ENCODE results near the gene PPAT.
"Not testable (repeated sequence)": the region's sequence is repeated elsewhere in the genome, so short reads cannot be mapped to it uniquely, and the experiment has no call there.

The PPAT gene

GRCh38 chr4:56400560-56400959, 34.9 kb downstream of the PPAT start:
- in situ Hi-C loops (cut with HindIII; ENCODE audit: low pct_ligation_motif_present, low pct_unique_long_range_greater_than_20kb, low sequenced_read_pairs): no loop called here
- DNase-seq: no peak

GRCh38 chr4:56391270-56391669, 44.1 kb downstream of the PPAT start:
- in situ Hi-C loops (cut with HindIII; ENCODE audit: low pct_ligation_motif_present, low pct_unique_long_range_greater_than_20kb, low sequenced_read_pairs): no loop called here
- DNase-seq: no peak

DNA sequence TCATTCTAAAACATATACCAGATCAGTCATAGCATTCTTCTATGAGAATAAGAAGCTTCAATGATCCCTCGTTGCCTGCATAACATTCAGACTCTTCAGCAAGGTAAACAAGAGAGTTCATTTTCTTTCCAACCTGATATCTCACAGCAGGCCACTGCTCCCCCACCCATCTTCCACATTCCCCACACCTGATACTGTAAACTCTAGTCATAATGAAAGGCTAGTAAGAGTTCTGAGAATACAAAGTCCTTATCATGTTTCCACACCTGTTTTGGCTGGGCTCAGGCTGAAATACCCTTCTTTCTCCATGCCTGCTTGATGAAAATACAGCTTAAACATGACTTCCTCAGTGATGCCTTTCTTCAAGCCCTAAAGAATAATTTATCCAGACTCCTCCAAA, 45.9 kb downstream of the PPAT start:
- no peak for DNase-seq
- in situ Hi-C loops (cut with HindIII; ENCODE audit: low pct_ligation_motif_present, low pct_unique_long_range_greater_than_20kb, low sequenced_read_pairs): no loop called here

DNA sequence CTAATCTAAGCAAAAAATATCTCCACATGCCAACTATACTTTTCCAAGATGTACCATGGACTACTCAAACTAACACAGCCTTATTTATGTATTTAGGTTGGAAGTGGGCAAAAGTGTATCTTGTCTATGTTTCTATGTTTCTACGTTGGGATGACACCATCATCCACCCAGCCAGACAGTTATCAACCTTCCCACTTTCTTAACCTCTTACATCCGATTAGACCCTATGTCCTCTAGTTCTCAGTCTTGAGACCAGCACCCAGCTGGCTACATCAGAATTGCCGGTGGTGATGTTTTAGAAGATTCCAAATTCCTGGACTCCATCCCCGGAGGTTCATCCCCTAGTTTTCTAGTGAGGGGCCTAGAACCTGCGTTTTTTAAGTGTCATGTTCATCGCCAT, 47.1 kb downstream of the PPAT start:
- DNase-seq: no peak
- in situ Hi-C loops (cut with HindIII; ENCODE audit: low pct_ligation_motif_present, low pct_unique_long_range_greater_than_20kb, low sequenced_read_pairs): no loop called here

GRCh38 chr4:56387023-56388001, 48.1 kb downstream of the PPAT start, which contains the start of gene AASDH:
Gene AASDH (minus strand): TSS chr4:56387491. CDS start chr4:56384299, 3,192 bp downstream.
- in situ Hi-C loops (cut with HindIII; ENCODE audit: low pct_ligation_motif_present, low pct_unique_long_range_greater_than_20kb, low sequenced_read_pairs): no loop called here
- peak; percentile 93 for DNase-seq

DNA sequence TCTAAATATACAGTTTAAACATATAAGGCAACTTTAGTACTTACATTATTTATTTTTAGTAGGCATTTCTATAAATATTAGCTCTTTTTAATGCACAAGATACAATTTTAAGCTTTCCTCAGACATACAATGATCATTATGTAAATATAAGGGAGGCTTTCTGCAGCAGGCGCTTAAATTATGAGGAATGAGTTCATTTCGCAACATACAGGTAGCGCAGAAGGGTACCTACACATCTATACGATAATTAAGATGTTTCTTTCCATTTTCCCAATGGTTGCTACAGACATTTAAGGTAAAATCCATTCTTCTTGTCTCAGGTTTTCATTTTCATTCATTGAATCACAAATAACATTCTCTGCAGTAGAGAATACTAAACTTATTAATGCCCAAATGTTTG, 49.3 kb downstream of the PPAT start:
- in situ Hi-C loops (cut with HindIII; ENCODE audit: low pct_ligation_motif_present, low pct_unique_long_range_greater_than_20kb, low sequenced_read_pairs): no loop called here
- no peak for DNase-seq

- no peak for DNase-seq
- in situ Hi-C loops (cut with HindIII; ENCODE audit: low pct_ligation_motif_present, low pct_unique_long_range_greater_than_20kb, low sequenced_read_pairs): no loop called here
These were observed 60.0 kb downstream of the PPAT start for GRCh38 chr4:56375458-56375857.

DNA sequence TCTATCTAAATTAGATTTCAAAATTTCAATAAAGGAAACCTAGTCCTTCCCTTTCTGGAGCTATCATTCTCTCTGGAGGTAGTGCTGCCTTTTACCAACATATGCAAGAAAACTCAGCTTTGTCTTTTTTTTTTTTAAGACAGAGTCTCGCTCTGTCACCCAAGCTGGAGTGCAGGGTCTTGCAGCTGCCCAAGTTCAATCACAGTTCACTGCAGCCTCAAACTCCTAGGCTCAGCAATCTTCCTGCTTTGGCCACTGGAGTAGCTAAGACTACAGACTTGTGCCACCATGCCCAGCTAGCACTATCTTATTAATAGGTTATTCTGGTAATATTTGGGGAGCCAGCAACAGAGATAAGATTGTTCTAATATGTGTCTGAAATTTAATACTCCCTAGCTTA, 60.5 kb downstream of the PPAT start:
- no peak for DNase-seq
- in situ Hi-C loops (cut with HindIII; ENCODE audit: low pct_ligation_motif_present, low pct_unique_long_range_greater_than_20kb, low sequenced_read_pairs): no loop called here

DNA sequence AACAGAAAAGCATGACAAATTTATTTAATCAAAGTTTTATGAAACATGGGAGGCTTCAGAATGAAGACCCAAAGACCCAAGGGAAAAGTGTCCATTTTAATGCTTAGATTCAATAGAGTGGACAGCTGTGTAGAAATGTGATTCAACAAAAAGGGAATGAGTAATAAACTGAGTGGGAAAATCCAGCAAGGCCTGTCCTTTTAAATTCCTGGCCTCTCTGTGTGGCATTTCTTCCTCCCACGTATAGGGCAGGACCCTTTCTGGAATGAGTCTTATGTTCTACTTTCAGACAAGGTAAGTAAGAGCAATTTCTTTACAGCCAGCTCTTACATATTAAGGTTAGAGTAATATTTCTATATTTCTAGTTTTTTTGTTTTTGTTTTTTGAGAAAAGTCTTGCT, 62.6 kb downstream of the PPAT start:
- no peak for DNase-seq
- in situ Hi-C loops (cut with HindIII; ENCODE audit: low pct_ligation_motif_present, low pct_unique_long_range_greater_than_20kb, low sequenced_read_pairs): no loop called here

GRCh38 chr4:56371426-56372220, 63.8 kb downstream of the PPAT start:
- in situ Hi-C loops (cut with HindIII; ENCODE audit: low pct_ligation_motif_present, low pct_unique_long_range_greater_than_20kb, low sequenced_read_pairs): no loop called here
- no peak for DNase-seq

- no peak for DNase-seq
- in situ Hi-C loops (cut with HindIII; ENCODE audit: low pct_ligation_motif_present, low pct_unique_long_range_greater_than_20kb, low sequenced_read_pairs): no loop called here
These were observed 65.0 kb downstream of the PPAT start for GRCh38 chr4:56370377-56370776.

DNA sequence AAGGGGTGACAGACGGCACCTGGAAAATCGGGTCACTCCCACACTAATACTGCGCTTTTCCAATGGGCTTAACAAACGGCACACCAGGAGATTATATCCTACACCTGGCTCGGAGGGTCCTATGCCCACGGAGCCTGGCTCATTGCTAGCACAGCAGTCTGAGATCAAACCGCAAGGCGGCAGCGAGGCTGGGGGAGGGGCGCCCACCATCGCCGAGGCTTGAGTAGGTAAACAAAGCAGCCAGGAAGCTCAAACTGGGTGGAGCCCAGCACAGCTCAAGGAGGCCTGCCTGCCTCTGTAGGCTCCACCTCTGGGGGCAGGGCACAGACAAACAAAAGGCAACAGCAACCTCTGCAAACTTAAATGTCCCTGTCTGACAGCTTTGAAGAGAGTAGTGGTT, 72.4 kb downstream of the PPAT start:
- DNase-seq; in situ Hi-C loops (cut with HindIII; ENCODE audit: low pct_ligation_motif_present, low pct_unique_long_range_greater_than_20kb, low sequenced_read_pairs): not testable (repeated sequence)

- in situ Hi-C loops (cut with HindIII; ENCODE audit: low pct_ligation_motif_present, low pct_unique_long_range_greater_than_20kb, low sequenced_read_pairs): no loop called here
These were observed 75.3 kb downstream of the PPAT start for GRCh38 chr4:56360071-56360470.

DNA sequence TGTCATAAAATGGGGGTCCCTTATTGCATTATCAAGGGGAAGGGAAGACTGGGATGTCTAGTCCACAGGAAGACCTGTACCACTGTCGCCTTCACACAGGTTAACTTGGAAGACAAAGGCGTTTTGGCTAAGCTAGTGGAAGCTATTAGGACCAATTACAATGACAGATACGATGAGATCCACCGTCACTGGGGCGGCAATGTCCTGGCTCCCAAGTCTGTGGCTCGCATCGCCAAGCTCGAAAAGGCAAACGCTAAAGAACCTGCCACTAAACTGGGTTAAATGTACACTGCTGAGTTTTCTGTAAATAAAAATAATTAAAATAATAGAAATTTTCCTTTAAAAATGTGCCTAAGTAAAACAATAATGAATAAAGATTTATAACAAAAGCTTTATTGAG, 78.8 kb downstream of the PPAT start:
- DNase-seq: no peak
- in situ Hi-C loops (cut with HindIII; ENCODE audit: low pct_ligation_motif_present, low pct_unique_long_range_greater_than_20kb, low sequenced_read_pairs): no loop called here

More at GRCh38 chr4:56360071-56360470, 75.3 kb downstream of the PPAT start:
- no peak for DNase-seq

DNA sequence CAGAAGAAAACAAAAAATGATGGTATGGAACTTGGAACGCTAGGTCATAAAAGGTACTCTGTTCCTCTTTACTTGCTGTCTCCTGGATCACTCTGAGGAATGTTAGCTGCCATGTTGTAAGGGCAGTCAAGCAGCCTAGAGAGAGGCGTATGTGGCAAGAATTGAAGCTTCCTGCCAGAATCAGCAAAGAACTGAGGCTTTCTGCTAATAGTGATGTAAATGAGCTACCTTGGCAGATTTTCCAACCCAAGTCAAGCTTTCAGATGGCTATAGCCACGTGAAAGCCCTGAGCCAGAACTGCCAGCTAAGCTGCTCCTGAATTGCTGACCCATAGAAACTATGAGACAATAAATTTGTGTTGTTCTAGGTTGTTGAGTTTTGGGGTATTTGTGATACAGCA, 86.8 kb downstream of the PPAT start:
- in situ Hi-C loops (cut with HindIII; ENCODE audit: low pct_ligation_motif_present, low pct_unique_long_range_greater_than_20kb, low sequenced_read_pairs): no loop called here

GRCh38 chr4:56345458-56345857, 90.0 kb downstream of the PPAT start:
- DNase-seq: no peak
- in situ Hi-C loops (cut with HindIII; ENCODE audit: low pct_ligation_motif_present, low pct_unique_long_range_greater_than_20kb, low sequenced_read_pairs): no loop called here

More for the DNA sequence above, 86.8 kb downstream of the PPAT start:
- DNase-seq: no peak

All from ACHN (cell line).